IMR-90 (cell line): ENCODE measurements around the gene MRM2. TPM values are rescaled to one million over a fixed set of nuclear protein-coding genes. Genes with fewer than 3 reads are reported as not detected.

Source experiments
- ATAC-seq: fragments of 200-7000 bp; cut with Tn5 transposase; 2 replicates; pipeline ENCODE4 v1.9.1; 2020; ENCODE audit warnings: low read depth, mild to moderate bottlenecking, moderate library complexity
- BruUV-seq: library from RNA; stranded (reverse); fragments of 400-500 nt; replicated peaks from 2 replicates; lab custom pipeline; 2021; lab: Mats Ljungman, UMichigan
- CTCF ChIA-PET: fragments of 300-600 bp; formaldehyde crosslinking; extraction: SDS; loops from one replicate; lab custom pipeline; 2021; ENCODE audit warnings: antibody characterized with exemption; lab: Yijun Ruan, JAX
- POLR2A ChIA-PET: fragments of 300-600 bp; sonication (Branson Sonifier 250); formaldehyde crosslinking; loops from one replicate; lab custom pipeline; 2022; ENCODE audit warnings: antibody characterized with exemption; ENCODE audit not compliant: unreplicated experiment; lab: Charles Lee
- DNase-seq: peaks from one replicate; pipeline ENCODE4 v3.0.0; 2013
- H2AFZ ChIP-seq: replicated peaks from 2 replicates; pipeline ENCODE3; 2013; ENCODE audit warnings: low read length, mild to moderate bottlenecking; ENCODE audit not compliant: poor library complexity
- H2AK5ac ChIP-seq: 2 replicates; pipeline ENCODE4 v1.6.1; 2013; ENCODE audit warnings: low read depth, low read length, inconsistent platforms
- H2AK9ac ChIP-seq: replicated peaks from 2 replicates; pipeline ENCODE3; 2013; ENCODE audit warnings: mild to moderate bottlenecking, low read depth, low read length, moderate library complexity; ENCODE audit not compliant: poor library complexity
- H2BK120ac ChIP-seq: 2 replicates; pipeline ENCODE4 v1.6.1; 2013; ENCODE audit warnings: low read depth, low read length, inconsistent platforms
- H2BK15ac ChIP-seq: 3 replicates; pipeline ENCODE4 v1.6.1; 2013; ENCODE audit warnings: low read depth, low read length, inconsistent platforms
- H2BK20ac ChIP-seq: 2 replicates; pipeline ENCODE4 v1.6.1; 2013; ENCODE audit warnings: low read depth, mild to moderate bottlenecking, inconsistent platforms, low read length, moderate library complexity
- H2BK5ac ChIP-seq: 2 replicates; pipeline ENCODE4 v1.6.1; 2013; ENCODE audit warnings: mild to moderate bottlenecking, low read depth, low read length, inconsistent platforms; ENCODE audit not compliant: poor library complexity, severe bottlenecking
- H3K14ac ChIP-seq: replicated peaks from 2 replicates; pipeline ENCODE4 v1.6.1; 2013; ENCODE audit warnings: low read depth, low read length, inconsistent platforms
- H3K18ac ChIP-seq: 2 replicates; pipeline ENCODE4 v1.6.1; 2013; ENCODE audit warnings: low read depth, low read length, control low read depth
- H3K23ac ChIP-seq: 2 replicates; pipeline ENCODE4 v1.6.1; 2013; ENCODE audit warnings: low read depth, low read length, inconsistent platforms
- H3K27ac ChIP-seq: 2 replicates; pipeline ENCODE4 v1.5.1; 2013; ENCODE audit warnings: mild to moderate bottlenecking, control low read depth, low read length; ENCODE audit not compliant: insufficient read depth
- H3K27me3 ChIP-seq: 2 replicates; pipeline ENCODE4 v1.6.1; 2013; ENCODE audit warnings: low read length; ENCODE audit not compliant: control insufficient read depth, insufficient read depth
- H3K36me3 ChIP-seq: 2 replicates; pipeline ENCODE4 v1.6.1; 2013; ENCODE audit warnings: low read length, mixed read lengths; ENCODE audit not compliant: control insufficient read depth, insufficient read depth
- H3K4ac ChIP-seq: 2 replicates; pipeline ENCODE4 v1.6.1; 2013; ENCODE audit warnings: low read depth, low read length, inconsistent platforms
- H3K4me1 ChIP-seq: 2 replicates; pipeline ENCODE4 v1.6.1; 2013; ENCODE audit warnings: low read length, mixed read lengths; ENCODE audit not compliant: control insufficient read depth, insufficient read depth
- H3K4me2 ChIP-seq: 2 replicates; pipeline ENCODE4 v1.6.1; 2013; ENCODE audit warnings: low read depth, mild to moderate bottlenecking, control low read depth, low read length, moderate library complexity
- H3K4me3 ChIP-seq: 2 replicates; pipeline ENCODE4 v1.5.1; 2013; ENCODE audit warnings: low read depth, mild to moderate bottlenecking, control low read depth, low read length, moderate library complexity; ENCODE audit not compliant: insufficient read depth
- H3K56ac ChIP-seq: 2 replicates; pipeline ENCODE4 v1.6.1; 2013; ENCODE audit warnings: low read length, inconsistent platforms; ENCODE audit not compliant: insufficient read depth; ENCODE audit errors: extremely low read depth
- H3K79me1 ChIP-seq, 2 experiments: 2 replicates each; pipeline ENCODE4 v1.6.1; 2013; ENCODE audit warnings: low read length in 2 of 2, inconsistent platforms in 1 of 2, low read depth in 1 of 2
- H3K9ac ChIP-seq: 2 replicates; pipeline ENCODE4 v1.6.1; 2013; ENCODE audit warnings: low read depth, low read length, control low read depth
- H3K9me1 ChIP-seq: 2 replicates; pipeline ENCODE4 v1.6.1; 2013; ENCODE audit warnings: low read length, inconsistent platforms; ENCODE audit not compliant: insufficient read depth
- H3K9me3 ChIP-seq: 2 replicates; pipeline ENCODE4 v1.6.1; 2013; ENCODE audit warnings: low read length; ENCODE audit not compliant: control insufficient read depth, insufficient read depth
- H4K20me1 ChIP-seq: 2 replicates; pipeline ENCODE4 v1.6.1; 2013; ENCODE audit warnings: low read length, inconsistent platforms; ENCODE audit not compliant: insufficient read depth
- H4K5ac ChIP-seq: 2 replicates; pipeline ENCODE4 v1.6.1; 2013; ENCODE audit warnings: mild to moderate bottlenecking, low read depth, low read length, control low read depth
- H4K8ac ChIP-seq, 2 experiments: 2 replicates each; pipeline ENCODE4 v1.6.1; 2013; ENCODE audit warnings: low read depth in 2 of 2, low read length in 2 of 2, control low read depth in 1 of 2, inconsistent platforms in 1 of 2
- H4K91ac ChIP-seq: 2 replicates; pipeline ENCODE4 v1.6.1; 2013; ENCODE audit warnings: low read depth, low read length, inconsistent platforms; ENCODE audit not compliant: insufficient read depth
- BHLHE40 ChIP-seq: fragments of 150-350 bp; IDR thresholded peaks from 2 replicates; pipeline ENCODE4 v1.6.1; 2016; ENCODE audit warnings: mild to moderate bottlenecking, low read depth, low read length
- CEBPB ChIP-seq: IDR thresholded peaks from 2 replicates; pipeline ENCODE4 v1.6.1; 2012; ENCODE audit warnings: low read depth, low read length, improper control_type of control experiment
- CHD1 ChIP-seq: IDR thresholded peaks from 2 replicates; pipeline ENCODE4 v1.6.1; 2012; ENCODE audit warnings: low read depth, low read length, improper control_type of control experiment
- ELK1 ChIP-seq: fragments of 150-350 bp; IDR thresholded peaks from 2 replicates; pipeline ENCODE4 v1.6.1; 2016; ENCODE audit warnings: low read depth, mild to moderate bottlenecking, low read length, moderate library complexity, borderline replicate concordance
- MAFK ChIP-seq: IDR thresholded peaks from 2 replicates; pipeline ENCODE4 v1.6.1; 2012; ENCODE audit warnings: low read depth, low read length, improper control_type of control experiment
- MAZ ChIP-seq: IDR thresholded peaks from 2 replicates; pipeline ENCODE4 v1.6.1; 2012; ENCODE audit warnings: low read depth, mild to moderate bottlenecking, low read length, improper control_type of control experiment, moderate library complexity, borderline replicate concordance
- POLR2A ChIP-seq: IDR thresholded peaks from 2 replicates; pipeline ENCODE4 v1.6.1; 2012; ENCODE audit warnings: mild to moderate bottlenecking, low read depth, low read length
- SMC3 ChIP-seq: fragments of 150-350 bp; IDR thresholded peaks from 2 replicates; pipeline ENCODE4 v1.6.1; 2016; ENCODE audit warnings: low read depth, mild to moderate bottlenecking, antibody characterized with exemption, low read length, moderate library complexity
- USF2 ChIP-seq: fragments of 150-350 bp; IDR thresholded peaks from 2 replicates; pipeline ENCODE4 v1.6.1; 2017; ENCODE audit warnings: mild to moderate bottlenecking, antibody characterized with exemption, low read length, low read depth
- WGBS, 2 experiments: methylation state at CpG; one replicate each; pipeline versions ENCODE4 v1.1.5 to v1.1.7; 2013; ENCODE audit warnings: missing lambda C conversion rate in 2 of 2; ENCODE audit not compliant: insufficient read length in 1 of 2; ENCODE audit errors: extremely low coverage in 2 of 2; 5-methylcytosine and 5-hydroxymethylcytosine counted together
- dilution Hi-C: fragments of 300-500 bp; cut with HindIII; formaldehyde crosslinking; loops from one replicate; pipeline ENCODE4 v1.14.3; 2018; ENCODE audit warnings: low sequenced_read_pairs; ENCODE audit not compliant: unreplicated experiment
- in situ Hi-C: fragments of 300-500 bp; cut with MboI; formaldehyde crosslinking; loops from 3 replicates; pipeline ENCODE4 v1.14.3; 2019; ENCODE audit warnings: low sequenced_read_pairs, inconsistent platforms, mixed read lengths
- intact Hi-C: fragments of 100-400 bp; cut with micrococcal nuclease; formaldehyde crosslinking; loops from 2 replicates; pipeline ENCODE4 v1.10.0; 2022
- polyA plus RNA-seq, 3 experiments: library from polyadenylated mRNA; depleted of rRNA; stranded (reverse); fragments of >200 nt; gene quantifications; 2 replicates each; pipeline ENCODE4 v1.2.3, GENCODE V29; 2012; ENCODE audit warnings: low replicate concordance in 1 of 3
- total RNA-seq: library from RNA; depleted of rRNA; stranded (reverse); fragments of >200 nt; gene quantifications from 2 replicates; pipeline ENCODE4 v1.2.3, GENCODE V29; 2012

MRM2 gene
- total and polyA plus RNA-seq, 2 of the 4 experiments (the other 2 are of a cell fraction) = 19.1 to 23.8 TPM

GRCh38 chr7:2224934-2225333 is 17.1 kb downstream of the MRM2 start:
- in situ Hi-C loops (no loop called here), dilution Hi-C loops (no loop called here), intact Hi-C loops (no loop called here)
- no peaks in the 10 kb centered on the region for H3K9me1 ChIP-seq
- H4K5ac ChIP-seq = no peak overlapping the region
- H3K4ac ChIP-seq = no peak overlapping the region
- H2AK5ac ChIP-seq = no peak overlapping the region
- 93% methylated on average over 2 of the region's 4 CpGs; no CpG with 5 or more reads in 1 of the 2 experiments for WGBS, 2 experiments
- no peak overlapping the region for H3K14ac ChIP-seq
- no peak for TF ChIP-seq MAZ
- no peak for TF ChIP-seq POLR2A
- TF ChIP-seq SMC3 = no peak
- TF ChIP-seq CEBPB = no peak
- TF ChIP-seq CHD1 = no peak
- no peak for TF ChIP-seq BHLHE40
- TF ChIP-seq ELK1 = no peak
- no peak for TF ChIP-seq MAFK
- TF ChIP-seq USF2 = no peak
- H3K4me3 ChIP-seq = no peak overlapping the region
- ChIA-PET CTCF (no interaction called here), POLR2A (no interaction called here)
- no peak overlapping the region for H2AFZ ChIP-seq
- H2BK120ac ChIP-seq = no peak overlapping the region
- no peak overlapping the region for H3K27ac ChIP-seq
- BruUV-seq = no TSS peak
- H2BK5ac ChIP-seq = no peak overlapping the region
- DNase-seq (no peak), ATAC-seq (no peak)
- H2BK20ac ChIP-seq = no peak overlapping the region
- H3K9me3 ChIP-seq = no peaks in the 10 kb centered on the region
- no peaks in the 10 kb centered on the region for H3K27me3 ChIP-seq
- no peak overlapping the region for H4K8ac ChIP-seq
- H3K4me2 ChIP-seq = no peak overlapping the region
- no peak overlapping the region for H3K23ac ChIP-seq
- H3K18ac ChIP-seq = no peak overlapping the region
- H3K79me1 ChIP-seq = peaks cover 8 to 39% of the 10 kb centered on the region in 2 experiments; a peak in 3 of 4 replicates
- no peak overlapping the region for H2BK15ac ChIP-seq
- peaks cover under 1% of the 10 kb centered on the region for H4K20me1 ChIP-seq
- no peak overlapping the region for H3K9ac ChIP-seq
- no peaks in the 10 kb centered on the region for H3K4me1 ChIP-seq
- H4K91ac ChIP-seq = no peak overlapping the region
- H3K36me3 ChIP-seq = peaks cover 58% of the 10 kb centered on the region
- no peak overlapping the region for H2AK9ac ChIP-seq
- no peak overlapping the region for H3K56ac ChIP-seq
